Activated CD4-positive, CD25-positive, alpha-beta regulatory T cell treated with anti-CD3 and anti-CD28 coated beads, Interleukin-2, amount 50 U/mL, for 16 hours (primary cell): ENCODE results near the gene MORN4.
"Not testable (repeated sequence)": the region's sequence is repeated elsewhere in the genome, so short reads cannot be mapped to it uniquely, and the experiment has no call there.

ENCODE experiments used
- DNase-seq: peaks from one replicate; pipeline ENCODE4 v3.0.0-alpha.2; 2020; ENCODE audit warnings: low read depth, low spot score

MORN4 gene

GRCh38 chr10:97597778-97598177, 35.5 kb downstream of the MORN4 start:
- DNase-seq = no peak

- DNase-seq = no peak
Measured at GRCh38 chr10:97596101-97597082, 36.9 kb downstream of the MORN4 start.

- no peak for DNase-seq
Measured at GRCh38 chr10:97593421-97593820, 39.9 kb downstream of the MORN4 start.

DNA sequence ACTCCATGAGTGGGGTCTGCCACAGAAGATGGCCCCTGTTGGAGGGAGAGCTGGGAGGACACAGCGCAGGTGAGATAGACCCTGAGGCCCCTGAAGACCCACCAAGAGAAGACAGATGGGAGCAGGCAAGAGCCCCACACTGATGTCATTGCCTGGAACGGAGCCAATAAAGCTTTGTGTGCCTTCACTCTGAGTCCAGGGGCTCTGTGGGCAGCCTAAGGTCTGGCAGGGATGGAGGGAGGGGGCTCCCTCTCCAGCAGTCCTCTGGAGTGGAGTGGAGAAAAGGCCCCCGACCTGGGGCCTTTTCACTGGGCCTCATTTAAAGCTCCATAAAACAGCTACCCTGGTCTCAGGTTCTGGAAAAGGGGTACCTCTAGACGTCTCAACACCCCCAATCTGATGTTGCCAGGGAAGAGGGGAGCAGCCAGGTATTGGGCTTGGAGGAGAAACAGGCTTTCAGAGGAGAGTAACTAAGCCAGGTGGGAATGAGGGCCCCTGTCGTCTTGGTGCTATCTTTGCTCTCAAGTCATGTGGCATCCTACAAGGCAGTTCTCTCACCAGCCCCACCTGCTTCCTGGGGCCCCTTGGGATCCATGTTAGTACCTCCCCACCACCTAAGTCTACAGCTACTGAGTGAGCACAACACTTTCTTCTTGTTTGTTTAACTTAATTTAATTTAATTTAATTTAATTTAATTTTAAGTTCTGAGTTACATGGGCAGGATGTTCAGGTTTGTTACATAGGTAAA, 42.4 kb downstream of the MORN4 start:
- DNase-seq = no peak

GRCh38 chr10:97590082-97590747, 43.1 kb downstream of the MORN4 start:
- no peak for DNase-seq

DNA sequence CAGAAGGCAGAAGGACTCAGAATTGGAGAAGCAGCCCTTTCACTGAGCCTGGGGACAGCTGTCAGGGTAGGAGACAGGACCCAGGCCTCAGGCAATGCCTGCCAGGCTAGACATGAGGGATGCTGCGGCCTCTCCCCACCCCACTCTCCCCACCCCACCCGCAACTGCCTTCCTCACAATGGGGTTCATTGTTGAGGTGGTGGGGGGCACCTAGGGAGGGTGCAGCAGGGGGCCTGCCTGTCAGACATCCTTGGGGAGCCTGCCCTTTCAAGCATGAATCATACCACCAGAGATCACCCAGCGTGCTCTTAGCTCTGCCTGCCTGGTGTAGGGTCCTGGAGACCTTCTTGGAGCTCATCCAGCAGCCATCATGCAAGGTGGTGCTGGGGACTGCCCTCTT, 43.8 kb downstream of the MORN4 start, which contains the start of gene C10orf62:
C10orf62 (plus strand) TSS at position 243 of the 400 bp plus-strand sequence. CDS start 177 bp downstream, outside the sequence.
- DNase-seq = no peak

GRCh38 chr10:97587183-97587582, 46.1 kb downstream of the MORN4 start:
- no peak for DNase-seq

GRCh38 chr10:97585439-97585811, 47.9 kb downstream of the MORN4 start:
- no peak for DNase-seq

GRCh38 chr10:97584798-97585438, 48.4 kb downstream of the MORN4 start:
- no peak for DNase-seq

GRCh38 chr10:97584060-97584797, 49.1 kb downstream of the MORN4 start, which contains the start of gene HOGA1:
Gene HOGA1, plus strand, starts transcription at chr10:97584389. Its CDS starts 315 bp downstream, at chr10:97584704.
- no peak for DNase-seq

- no peak for DNase-seq
Measured at GRCh38 chr10:97583476-97583875, 49.8 kb downstream of the MORN4 start.

GRCh38 chr10:97582169-97582568, 51.1 kb downstream of the MORN4 start:
- no peak for DNase-seq

GRCh38 chr10:97580421-97581367, 52.6 kb downstream of the MORN4 start:
- no peak for DNase-seq

DNA sequence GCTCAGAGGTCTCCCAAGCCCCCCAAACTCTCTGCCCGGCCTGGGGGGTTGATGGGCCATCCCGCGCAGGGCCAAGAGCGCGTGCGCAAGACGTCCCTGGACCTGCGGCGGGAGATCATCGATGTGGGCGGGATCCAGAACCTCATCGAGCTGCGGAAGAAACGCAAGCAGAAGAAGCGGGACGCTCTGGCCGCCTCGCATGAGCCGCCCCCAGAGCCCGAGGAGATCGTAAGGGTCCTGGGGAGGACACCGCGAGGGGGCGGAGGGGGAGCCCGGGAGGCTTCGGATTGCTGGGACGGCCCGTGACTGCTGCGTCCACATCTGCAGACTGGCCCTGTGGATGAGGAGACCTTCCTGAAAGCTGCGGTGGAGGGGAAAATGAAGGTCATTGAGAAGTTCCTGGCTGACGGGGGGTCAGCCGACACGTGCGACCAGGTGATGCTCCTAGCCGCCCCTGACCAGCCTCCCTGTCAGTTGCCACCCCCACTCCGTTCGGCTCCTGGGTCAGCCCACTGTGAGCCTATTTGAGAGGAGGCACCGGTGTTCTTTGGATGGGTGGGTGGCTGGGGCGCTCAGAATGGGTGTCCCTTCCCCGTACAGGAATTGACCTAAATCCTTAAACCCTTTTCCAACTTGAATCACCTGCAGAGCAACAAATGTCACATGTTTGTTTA, 55.0 kb downstream of the MORN4 start:
- no peak for DNase-seq

- DNase-seq = no peak
Measured at GRCh38 chr10:97577701-97578100, 55.6 kb downstream of the MORN4 start.

GRCh38 chr10:97576487-97576886, 56.8 kb downstream of the MORN4 start:
- DNase-seq = not testable (repeated sequence)

DNA sequence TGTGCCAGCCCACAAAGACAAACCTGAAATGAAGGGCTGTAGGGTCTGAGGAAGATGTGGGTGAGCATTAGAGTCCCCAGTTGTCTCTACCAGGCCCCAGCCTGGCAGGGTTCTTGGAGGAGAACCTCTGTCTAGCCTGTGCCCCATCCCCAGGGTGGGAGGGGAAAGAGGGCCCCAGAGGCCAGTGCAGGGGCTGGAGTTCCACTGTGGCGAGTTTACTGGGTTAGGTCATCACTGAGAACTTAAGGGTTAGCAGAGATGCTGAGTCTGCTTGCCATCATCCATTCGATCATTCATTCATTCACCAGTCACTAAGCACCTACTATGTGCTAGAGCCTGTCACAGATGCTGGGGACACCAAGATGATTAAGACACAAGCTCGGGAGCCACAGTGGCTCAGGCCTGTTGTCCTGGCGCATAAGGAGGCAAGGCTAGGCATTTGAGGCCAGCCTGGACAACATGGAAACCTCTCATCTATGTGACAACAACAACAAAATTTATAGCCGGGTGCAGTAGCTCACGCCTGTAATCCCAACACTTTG, 58.1 kb downstream of the MORN4 start:
- DNase-seq = no peak

DNA sequence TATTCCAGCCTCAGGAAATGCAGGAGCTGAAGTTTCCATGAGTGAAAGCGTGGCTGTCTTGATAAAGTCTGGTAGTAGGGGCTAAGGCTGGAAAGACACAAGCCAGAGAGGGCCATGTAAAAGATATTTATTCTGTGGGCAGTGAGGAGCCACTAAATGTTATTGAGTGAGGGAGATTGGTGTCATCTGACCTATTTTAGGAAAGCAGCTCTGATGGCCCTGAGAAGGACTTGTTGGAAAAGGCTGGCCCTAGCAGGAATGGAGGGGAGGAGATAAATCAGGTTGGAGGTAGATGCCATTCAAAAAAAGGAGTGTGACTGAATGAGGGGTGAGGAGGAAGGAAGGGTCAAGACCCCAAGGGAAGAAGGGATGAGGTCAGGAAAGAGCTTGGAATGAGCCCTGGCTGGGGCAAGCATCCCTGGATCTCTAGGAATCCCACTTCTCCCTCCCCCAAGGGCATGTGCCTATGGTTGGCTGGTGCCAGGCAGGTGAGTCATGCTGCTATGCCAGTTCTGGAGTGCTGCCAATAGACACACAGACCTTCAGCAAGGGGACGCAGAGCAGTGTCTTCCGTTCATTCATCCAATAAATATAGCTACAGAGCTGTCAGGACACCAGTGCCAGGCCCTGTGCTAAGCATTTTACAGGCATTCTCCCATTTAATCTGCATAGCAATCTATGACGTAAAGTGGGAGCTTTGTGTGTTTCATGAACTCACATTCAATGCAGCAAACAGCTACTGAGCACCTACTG, 58.8 kb downstream of the MORN4 start:
- no peak for DNase-seq
